ENCODE measurements around the gene THSD7B. TPM values are rescaled to one million over a fixed set of nuclear protein-coding genes. Genes with fewer than 3 reads are reported as not detected.

Gene THSD7B
- total and polyA plus RNA-seq, 10 of the 15 experiments (the other 5 are each of a cell fraction or from before 2014, with no cell fraction given), result 0.03 to 0.56 (median 0.28) TPM

DNA sequence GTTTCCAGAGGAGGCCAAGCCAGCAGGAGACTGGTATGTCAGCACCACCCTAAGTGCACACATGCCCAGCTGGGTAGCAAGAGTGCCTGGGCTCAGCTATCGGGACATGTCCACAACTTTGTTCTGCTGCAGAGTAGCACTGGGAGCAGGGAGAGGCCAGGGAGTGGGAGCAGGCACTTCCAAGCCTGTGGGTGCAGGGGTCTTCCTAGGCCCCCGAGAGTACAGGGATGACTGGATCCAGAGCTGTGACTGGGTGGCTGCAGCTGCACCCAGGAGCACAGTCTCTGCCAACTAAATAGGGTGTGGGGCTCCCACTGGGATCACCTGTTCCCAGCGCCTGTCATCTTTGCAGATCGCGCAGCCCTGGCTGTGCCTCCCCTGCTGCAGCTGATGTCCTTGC, 943.0 kb downstream of the THSD7B start:
- no peak for TF ChIP-seq RBBP5 (conservative IDR thresholded peaks at IDR 0.05)
- no peak for TF ChIP-seq TCF3 (IDR thresholded peaks at IDR 0.05; ENCODE audit: borderline replicate concordance, insufficient read depth, low read depth, low read length)
- no peak for TF ChIP-seq ZNF24 (IDR thresholded peaks at IDR 0.05)
- no peak for TF ChIP-seq BACH1 (IDR thresholded peaks at IDR 0.05; ENCODE audit: borderline replicate concordance)
- TF ChIP-seq SRF (IDR thresholded peaks at IDR 0.05; ENCODE audit: low read depth in 2 of 2, low read length in 2 of 2), result no peak
- TF ChIP-seq FOXM1 (IDR thresholded peaks at IDR 0.05; ENCODE audit: low read depth, low read length), result no peak
- no peak for TF ChIP-seq ASH2L (IDR thresholded peaks at IDR 0.05; ENCODE audit: borderline replicate concordance, low read depth)
- TF ChIP-seq ATF7 (IDR thresholded peaks at IDR 0.05; ENCODE audit: low read depth), result no peak
- TF ChIP-seq, protein P1, sequence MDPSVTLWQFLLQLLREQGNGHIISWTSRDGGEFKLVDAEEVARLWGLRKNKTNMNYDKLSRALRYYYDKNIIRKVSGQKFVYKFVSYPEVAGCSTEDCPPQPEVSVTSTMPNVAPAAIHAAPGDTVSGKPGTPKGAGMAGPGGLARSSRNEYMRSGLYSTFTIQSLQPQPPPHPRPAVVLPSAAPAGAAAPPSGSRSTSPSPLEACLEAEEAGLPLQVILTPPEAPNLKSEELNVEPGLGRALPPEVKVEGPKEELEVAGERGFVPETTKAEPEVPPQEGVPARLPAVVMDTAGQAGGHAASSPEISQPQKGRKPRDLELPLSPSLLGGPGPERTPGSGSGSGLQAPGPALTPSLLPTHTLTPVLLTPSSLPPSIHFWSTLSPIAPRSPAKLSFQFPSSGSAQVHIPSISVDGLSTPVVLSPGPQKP (IDR thresholded peaks at IDR 0.05; ENCODE audit: low read depth, low read length), result no peak
- no peak for TF ChIP-seq SREBF2 (IDR thresholded peaks at IDR 0.05; ENCODE audit: low read length)
- TF ChIP-seq ETV6 (conservative IDR thresholded peaks at IDR 0.05 in 1 of 2, IDR thresholded peaks at IDR 0.05 in 1 of 2; ENCODE audit: borderline replicate concordance in 1 of 2, low read depth in 1 of 2), result no peak
- no peak for TF ChIP-seq DPF2 (IDR thresholded peaks at IDR 0.05)
- TF ChIP-seq, protein P2, sequence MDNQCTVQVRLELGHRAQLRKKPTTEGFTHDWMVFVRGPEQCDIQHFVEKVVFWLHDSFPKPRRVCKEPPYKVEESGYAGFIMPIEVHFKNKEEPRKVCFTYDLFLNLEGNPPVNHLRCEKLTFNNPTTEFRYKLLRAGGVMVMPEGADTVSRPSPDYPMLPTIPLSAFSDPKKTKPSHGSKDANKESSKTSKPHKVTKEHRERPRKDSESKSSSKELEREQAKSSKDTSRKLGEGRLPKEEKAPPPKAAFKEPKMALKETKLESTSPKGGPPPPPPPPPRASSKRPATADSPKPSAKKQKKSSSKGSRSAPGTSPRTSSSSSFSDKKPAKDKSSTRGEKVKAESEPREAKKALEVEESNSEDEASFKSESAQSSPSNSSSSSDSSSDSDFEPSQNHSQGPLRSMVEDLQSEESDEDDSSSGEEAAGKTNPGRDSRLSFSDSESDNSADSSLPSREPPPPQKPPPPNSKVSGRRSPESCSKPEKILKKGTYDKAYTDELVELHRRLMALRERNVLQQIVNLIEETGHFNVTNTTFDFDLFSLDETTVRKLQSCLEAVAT (IDR thresholded peaks at IDR 0.05), result no peak
- Histone ChIP-seq H3K9me3 (replicated peaks; ENCODE audit: control insufficient read depth, insufficient read depth, low read length) (no peaks in the 10 kb centered on the region), H3K36me3 (ENCODE audit: control insufficient read depth in 2 of 2, insufficient read depth in 2 of 2, low read length in 1 of 2) (no peaks in the 10 kb centered on the region), H3K4me1 (ENCODE audit: control insufficient read depth, insufficient read depth, low read length) (no peaks in the 10 kb centered on the region), H3K79me2 (ENCODE audit: control insufficient read depth, insufficient read depth, low read length) (no peaks in the 10 kb centered on the region), H4K20me1 (ENCODE audit: control insufficient read depth, insufficient read depth) (no peaks in the 10 kb centered on the region), H3K4me2 (ENCODE audit: control insufficient read depth, insufficient read depth) (no peak overlapping the region), H3K4me3 (no peak overlapping the region), H3K9ac (ENCODE audit: control insufficient read depth, insufficient read depth, low read length) (no peak overlapping the region), H3K27ac (ENCODE audit: control insufficient read depth, insufficient read depth) (no peak overlapping the region), H3K27me3 (replicated peaks in 1 of 2; ENCODE audit: control insufficient read depth in 2 of 2, insufficient read depth in 2 of 2, low read length in 1 of 2) (no peaks in the 10 kb centered on the region), H2AFZ (ENCODE audit: control insufficient read depth, low read depth, low read length) (no peak overlapping the region)
- no peak for FAIRE-seq
- in situ Hi-C loops (cut with MboI) (no loop called here), intact Hi-C loops (cut with micrococcal nuclease; ENCODE audit: unreplicated experiment) (no loop called here)
- ChIA-PET POLR2A (no interaction called here), SMC1A (ENCODE audit: uncharacterized antibody, unreplicated experiment) (no interaction called here), CTCF (no interaction called here), RAD21 (ENCODE audit: unreplicated experiment) (no interaction called here)
- DNase-seq (ENCODE audit: low read depth, low spot score), result no peak
- no peak for ATAC-seq
- no TSS peak for BruUV-seq (replicated peaks)
- WGBS (ENCODE audit: insufficient coverage, insufficient replicate concordance, low lambda C conversion rate, missing lambda C conversion rate), result 34% methylated on average over 5 of the region's 5 CpGs
